Common myeloid progenitor, CD34-positive (primary cell): ENCODE measurements around the gene GPR137B.
"Not testable (repeated sequence)": the region's sequence is repeated elsewhere in the genome, so short reads cannot be mapped to it uniquely, and the experiment has no call there.

Experiments
- CTCF ChIA-PET: fragments of 350-600 bp; sonication (Branson Sonifier 250); formaldehyde crosslinking; loops from one replicate; lab custom pipeline; 2021; ENCODE audit warnings: antibody characterized with exemption; lab: Charles Lee
- POLR2A ChIA-PET: fragments of 350-600 bp; sonication (Branson Sonifier 250); formaldehyde crosslinking; loops from one replicate; lab custom pipeline; 2021; ENCODE audit warnings: antibody characterized with exemption; lab: Charles Lee
- DNase-seq, 3 donors: peaks; one replicate each; pipeline versions ENCODE4 v3.0.0 to v3.0.0-alpha.2; 2013
- H3K27ac ChIP-seq, 2 experiments: 1 replicate in 1 of 2; 2 replicates in 1 of 2; pipeline ENCODE4 v1.7.0; 2013; ENCODE audit warnings: inconsistent platforms in 2 of 2, low read length in 2 of 2, mild to moderate bottlenecking in 2 of 2, low read depth in 1 of 2, moderate library complexity in 1 of 2; ENCODE audit not compliant: severe bottlenecking in 2 of 2, insufficient read depth in 1 of 2, poor library complexity in 1 of 2
- H3K27me3 ChIP-seq, 5 experiments: replicated peaks in 2 of 5; 1 replicate in 3 of 5; 2 replicates in 2 of 5; pipeline versions ENCODE4 v1.6.1 to v1.7.0; 2013; ENCODE audit warnings: low read length in 4 of 5, mild to moderate bottlenecking in 2 of 5, moderate library complexity in 2 of 5, inconsistent platforms in 1 of 5; ENCODE audit not compliant: insufficient read depth in 5 of 5, control insufficient read depth in 4 of 5
- H3K36me3 ChIP-seq, 4 experiments: 1 replicate in 2 of 4; 2 replicates in 2 of 4; pipeline versions ENCODE4 v1.6.1 to v1.7.0; 2013; ENCODE audit warnings: low read length in 3 of 4, control low read depth in 1 of 4, mild to moderate bottlenecking in 1 of 4; ENCODE audit not compliant: control insufficient read depth in 4 of 4, insufficient read depth in 4 of 4
- H3K4me1 ChIP-seq, 4 experiments: 1 replicate in 3 of 4; 2 replicates in 1 of 4; pipeline versions ENCODE4 v1.6.1 to v1.7.1; 2013; ENCODE audit warnings: low read length in 3 of 4, mild to moderate bottlenecking in 3 of 4, control low read depth in 1 of 4, inconsistent platforms in 1 of 4, moderate library complexity in 1 of 4; ENCODE audit not compliant: control insufficient read depth in 4 of 4, insufficient read depth in 4 of 4; ENCODE audit errors: control extremely low read depth in 1 of 4
- H3K4me3 ChIP-seq, 7 experiments: 1 replicate in 4 of 7; 2 replicates in 3 of 7; pipeline versions ENCODE4 v1.5.1 to v1.7.0; 2013; ENCODE audit warnings: mild to moderate bottlenecking in 7 of 7, low read length in 6 of 7, moderate library complexity in 6 of 7, inconsistent platforms in 2 of 7, low read depth in 2 of 7, control low read depth in 1 of 7; ENCODE audit not compliant: insufficient read depth in 4 of 7, control insufficient read depth in 1 of 7; ENCODE audit errors: extremely low read depth in 1 of 7
- H3K9me3 ChIP-seq, 5 experiments: 1 replicate in 4 of 5; 2 replicates in 1 of 5; pipeline versions ENCODE4 v1.6.1 to v1.7.1; 2013; ENCODE audit warnings: low read length in 4 of 5, mild to moderate bottlenecking in 2 of 5, inconsistent platforms in 1 of 5, low read depth in 1 of 5, moderate library complexity in 1 of 5; ENCODE audit not compliant: control insufficient read depth in 4 of 5, insufficient read depth in 2 of 5; ENCODE audit errors: control extremely low read depth in 1 of 5
- WGBS: methylation state at CpG from one replicate; pipeline ENCODE4 v1.1.5; 2013; ENCODE audit not compliant: insufficient coverage; 5-methylcytosine and 5-hydroxymethylcytosine counted together

Gene GPR137B

GRCh38 chr1:236161230-236161629 lies 18.9 kb downstream of the GPR137B start:
- POLR2A ChIA-PET = no interaction called here
- Histone ChIP-seq H3K9me3 (peaks cover 0 to 16% (median 14%) of the 10 kb centered on the region in 5 experiments), H3K27ac (no peak overlapping the region), H3K4me3 (no peak overlapping the region), H3K4me1 (peaks cover 0 to 7% (median 0%) of the 10 kb centered on the region in 4 experiments), H3K27me3 (no peaks in the 10 kb centered on the region), H3K36me3 (peaks cover 0 to 10% (median 0%) of the 10 kb centered on the region in 4 experiments)
- DNase-seq = no peak
- CTCF ChIA-PET = no interaction called here
- 88% methylated on average over 8 of the region's 9 CpGs for whole genome bisulfite sequencing

DNA sequence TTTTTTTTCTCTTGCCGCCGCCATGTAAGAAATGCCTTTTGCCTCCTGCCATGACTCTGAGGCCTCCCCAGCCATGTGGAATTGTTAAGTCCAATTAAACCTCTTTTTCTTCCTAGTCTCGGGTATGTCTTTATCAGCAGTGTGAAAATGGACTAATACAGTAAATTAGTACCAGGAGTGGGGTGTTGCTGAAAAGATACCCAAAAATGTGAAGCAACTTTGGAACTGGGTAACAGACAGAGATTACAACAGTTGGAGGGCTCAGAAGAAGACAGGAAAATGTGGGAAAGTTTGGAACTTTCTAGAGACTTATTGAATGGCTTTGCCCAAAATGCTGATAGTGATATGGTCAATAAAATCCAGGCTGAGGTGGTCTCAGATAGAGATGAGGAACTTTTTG lies 19.4 kb downstream of the GPR137B start:
- H3K27me3 ChIP-seq, DNase-seq, CTCF ChIA-PET, H3K4me1 ChIP-seq, H3K4me3 ChIP-seq, H3K36me3 ChIP-seq, H3K27ac ChIP-seq, POLR2A ChIA-PET: not testable (repeated sequence)
- no CpG with 5 or more reads among the region's 3 CpGs for WGBS
- peaks cover 0 to 16% (median 14%) of the 10 kb centered on the region in 5 experiments for H3K9me3 ChIP-seq

DNA sequence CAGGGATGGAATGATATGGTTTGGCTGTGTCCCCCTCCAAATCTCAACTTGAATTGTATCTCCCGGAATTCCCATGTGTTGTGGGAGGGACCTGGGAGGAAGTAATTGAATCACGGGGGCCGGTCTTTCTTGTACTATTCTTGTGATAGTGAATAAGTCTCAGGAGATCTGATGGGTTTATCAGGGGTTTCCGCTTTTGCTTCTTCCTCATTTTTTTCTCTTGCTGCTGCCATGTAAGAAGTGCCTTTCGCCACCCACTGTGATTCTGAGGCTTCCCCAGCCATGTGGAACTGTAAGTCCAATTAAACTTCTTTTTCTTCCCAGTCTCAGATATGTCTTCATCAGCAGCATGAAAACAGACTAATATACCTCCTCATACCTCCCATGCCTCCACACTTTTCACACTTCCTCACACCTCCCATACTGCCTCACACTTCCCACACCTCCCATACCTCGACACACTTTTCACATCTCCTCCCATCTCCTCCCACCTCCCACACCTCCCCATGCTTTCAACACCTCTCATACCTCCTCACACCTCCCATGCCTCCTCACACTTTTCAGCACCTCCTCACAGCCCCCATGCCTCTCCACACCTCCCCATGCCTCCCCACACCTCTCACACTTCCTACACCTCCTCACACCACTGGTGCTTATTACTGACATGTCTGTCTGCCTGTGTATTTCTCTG lies 21.3 kb downstream of the GPR137B start:
- ChIA-PET CTCF (no interaction called here), POLR2A (no interaction called here)
- Histone ChIP-seq H3K4me1 (peaks cover 0 to 7% (median 0%) of the 10 kb centered on the region in 4 experiments), H3K36me3 (peaks cover 0 to 10% (median 0%) of the 10 kb centered on the region in 4 experiments), H3K27me3 (no peaks in the 10 kb centered on the region), H3K27ac (no peak overlapping the region), H3K4me3 (no peak overlapping the region), H3K9me3 (peaks cover 0 to 16% (median 14%) of the 10 kb centered on the region in 5 experiments)
- DNase-seq = no peak
- 88% methylated on average over 2 of the region's 6 CpGs for WGBS

DNA sequence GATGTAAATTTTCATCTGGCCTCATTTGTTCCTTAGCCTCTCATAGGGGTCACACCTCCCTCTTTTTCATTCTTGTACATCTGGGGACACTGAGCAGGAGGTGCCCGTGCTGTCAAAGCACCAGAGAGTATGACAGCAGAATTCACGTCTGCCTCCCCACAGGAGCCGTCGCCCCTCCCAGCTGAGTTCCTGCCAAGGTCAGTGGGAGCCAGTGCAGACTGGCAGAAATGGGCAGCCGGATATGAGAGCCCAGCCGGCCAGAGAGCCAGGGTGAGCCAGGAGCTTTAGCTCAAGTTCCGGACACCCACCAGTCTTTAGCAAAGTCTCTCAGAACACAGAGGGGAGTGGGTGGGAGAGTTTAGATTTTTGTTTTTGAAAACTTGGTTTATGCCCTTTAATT lies 21.9 kb downstream of the GPR137B start:
- 100% methylated on average over 6 of the region's 7 CpGs for WGBS
- no peak overlapping the region for H3K27ac ChIP-seq
- POLR2A ChIA-PET = no interaction called here
- CTCF ChIA-PET = no interaction called here
- peaks cover 0 to 7% (median 0%) of the 10 kb centered on the region in 4 experiments for H3K4me1 ChIP-seq
- H3K9me3 ChIP-seq = peaks cover 0 to 16% (median 14%) of the 10 kb centered on the region in 5 experiments
- H3K36me3 ChIP-seq = peaks cover 0 to 14% (median 0%) of the 10 kb centered on the region in 4 experiments
- no peaks in the 10 kb centered on the region for H3K27me3 ChIP-seq
- no peak for DNase-seq
- H3K4me3 ChIP-seq = no peak overlapping the region

GRCh38 chr1:236165238-236165981 lies 23.1 kb downstream of the GPR137B start:
- POLR2A ChIA-PET = no interaction called here
- peaks cover 0 to 15% (median 13%) of the 10 kb centered on the region in 5 experiments for H3K9me3 ChIP-seq
- no peak overlapping the region for H3K27ac ChIP-seq
- WGBS = 100% methylated on average over 5 of the region's 10 CpGs
- CTCF ChIA-PET = no interaction called here
- DNase-seq = no peak
- no peak overlapping the region for H3K4me3 ChIP-seq
- peaks cover 0 to 14% (median 0%) of the 10 kb centered on the region in 4 experiments for H3K36me3 ChIP-seq
- no peaks in the 10 kb centered on the region for H3K27me3 ChIP-seq
- no peaks in the 10 kb centered on the region for H3K4me1 ChIP-seq

DNA sequence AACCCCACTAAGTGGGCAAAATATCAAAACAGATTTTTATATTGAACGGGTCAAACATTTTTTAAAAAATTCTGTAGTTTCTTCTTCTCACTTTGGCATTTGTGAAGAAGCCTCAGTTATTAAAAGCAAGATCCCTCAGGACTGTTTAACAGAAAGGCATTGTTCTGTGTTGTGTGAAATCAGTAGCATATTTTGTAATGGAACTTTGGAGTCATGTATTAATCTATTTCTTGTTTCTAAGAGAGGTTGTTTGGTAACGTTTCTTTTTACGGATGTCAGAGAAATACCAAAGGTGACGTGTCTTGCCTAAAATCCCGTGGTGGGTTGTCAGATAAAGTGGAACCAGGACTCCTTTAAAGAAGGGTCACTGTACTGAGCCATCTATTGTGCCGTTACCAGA lies 23.7 kb downstream of the GPR137B start:
- H3K4me1 ChIP-seq = no peaks in the 10 kb centered on the region
- 100% methylated on average over 3 of the region's 6 CpGs for WGBS
- H3K9me3 ChIP-seq = peaks cover 0 to 14% (median 9%) of the 10 kb centered on the region in 5 experiments
- ChIA-PET CTCF (no interaction called here), POLR2A (no interaction called here)
- H3K27ac ChIP-seq = no peak overlapping the region
- DNase-seq = no peak
- no peak overlapping the region for H3K4me3 ChIP-seq
- peaks cover 0 to 14% (median 0%) of the 10 kb centered on the region in 4 experiments for H3K36me3 ChIP-seq
- H3K27me3 ChIP-seq = no peaks in the 10 kb centered on the region

GRCh38 chr1:236167154-236167553 lies 24.8 kb downstream of the GPR137B start:
- ChIA-PET POLR2A (interaction anchor here (0.5 kb wide), 1 partner anchor 315 kb away, joined by 3 read pairs; no protein-coding TSS in a partner anchor), CTCF (no interaction called here)
- peaks cover 0 to 10% (median 0%) of the 10 kb centered on the region in 4 experiments for H3K36me3 ChIP-seq
- H3K27me3 ChIP-seq = no peaks in the 10 kb centered on the region
- peaks cover 0 to 4% (median 2%) of the 10 kb centered on the region in 5 experiments for H3K9me3 ChIP-seq
- DNase-seq = no peak
- WGBS = 100% methylated on average over 6 of the region's 7 CpGs
- H3K4me3 ChIP-seq = no peak overlapping the region
- no peaks in the 10 kb centered on the region for H3K4me1 ChIP-seq
- no peak overlapping the region for H3K27ac ChIP-seq
